Calu3 (cell line): ENCODE results near the gene FOXR1. TPM values are rescaled to one million over a fixed set of nuclear protein-coding genes. Genes with fewer than 3 reads are reported as not detected.
"Not testable (repeated sequence)": the region's sequence is repeated elsewhere in the genome, so short reads cannot be mapped to it uniquely, and the experiment has no call there.

Source experiments
- BruUV-seq: library from RNA; stranded (reverse); fragments of 400-500 nt; replicated peaks from 2 replicates; lab custom pipeline; 2021; lab: Mats Ljungman, UMichigan
- CTCF ChIA-PET: fragments of 300-600 bp; sonication (Branson Sonifier 250); formaldehyde crosslinking; loops from one replicate; lab custom pipeline; 2022; ENCODE audit warnings: antibody characterized with exemption; lab: Charles Lee
- DNase-seq: peaks from one replicate; pipeline ENCODE4 v3.0.0; 2022
- H3K27ac Mint-ChIP-seq: one replicate; pipeline ENCODE4 v1.8.0; 2022; ENCODE audit warnings: mixed read lengths; ENCODE audit not compliant: unreplicated experiment
- H3K27me3 Mint-ChIP-seq: one replicate; pipeline ENCODE4 v1.8.0; 2022; ENCODE audit warnings: mixed read lengths; ENCODE audit not compliant: unreplicated experiment
- H3K36me3 Mint-ChIP-seq: one replicate; pipeline ENCODE4 v1.8.0; 2022; ENCODE audit warnings: mild to moderate bottlenecking, moderate library complexity, mixed read lengths; ENCODE audit not compliant: insufficient read depth, unreplicated experiment
- H3K4me1 Mint-ChIP-seq: one replicate; pipeline ENCODE4 v1.8.0; 2022; ENCODE audit warnings: mild to moderate bottlenecking, low read depth, mixed read lengths; ENCODE audit not compliant: unreplicated experiment
- H3K4me3 Mint-ChIP-seq: one replicate; pipeline ENCODE4 v1.8.0; 2022; ENCODE audit warnings: mild to moderate bottlenecking, low read depth, moderate library complexity, mixed read lengths; ENCODE audit not compliant: unreplicated experiment
- H3K9me3 Mint-ChIP-seq: one replicate; pipeline ENCODE4 v1.8.0; 2022; ENCODE audit warnings: low read depth, mixed read lengths; ENCODE audit not compliant: unreplicated experiment
- intact Hi-C: fragments of 100-400 bp; cut with micrococcal nuclease; formaldehyde crosslinking; loops from one replicate; pipeline ENCODE4 v1.10.0; 2022; ENCODE audit not compliant: unreplicated experiment
- total RNA-seq: library from RNA; stranded (reverse); gene quantifications from 2 replicates; pipeline ENCODE4 v1.2.3, GENCODE V29; 2022
- TF ChIP-seq, protein P1 (sequence below): fragments of 200-600 bp; IDR thresholded peaks from one replicate; pipeline ENCODE4 v1.8.0; 2022; ENCODE audit warnings: antibody characterized with exemption; ENCODE audit not compliant: unreplicated experiment

Gene FOXR1
- total RNA-seq, 1 experiment from 2014 or later: not detected

DNA sequence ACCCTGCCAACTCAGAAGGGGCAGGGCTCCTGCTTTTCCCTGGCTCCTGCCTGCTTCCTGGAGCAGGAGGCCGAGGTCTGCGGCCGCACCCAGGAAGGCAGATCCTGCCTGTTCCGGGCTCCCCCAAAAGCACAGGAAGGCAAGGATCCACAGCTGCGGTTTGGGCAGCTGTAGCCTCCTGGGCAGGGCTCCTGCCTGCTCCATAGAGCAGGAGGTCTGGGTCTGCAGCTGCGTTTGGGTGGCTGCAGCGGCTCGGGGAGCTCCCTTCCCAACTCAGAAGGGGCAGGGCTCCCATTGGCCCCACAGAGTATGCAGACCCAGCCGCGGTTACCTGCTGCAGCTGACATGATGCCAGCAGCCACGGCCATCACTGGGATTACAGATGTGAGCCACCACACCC is 10.0 kb upstream of the FOXR1 start:
- CTCF ChIA-PET: no interaction called here
- Mint-ChIP-seq H3K9me3 (no peaks in the 10 kb centered on the region), H3K4me1 (no peaks in the 10 kb centered on the region), H3K4me3 (no peak overlapping the region), H3K27me3 (peaks cover 29% of the 10 kb centered on the region), H3K27ac (no peak overlapping the region), H3K36me3 (no peaks in the 10 kb centered on the region)
- no TSS peak for BruUV-seq
- no peak for DNase-seq
- intact Hi-C loops: no loop called here
- TF ChIP-seq, protein P1, sequence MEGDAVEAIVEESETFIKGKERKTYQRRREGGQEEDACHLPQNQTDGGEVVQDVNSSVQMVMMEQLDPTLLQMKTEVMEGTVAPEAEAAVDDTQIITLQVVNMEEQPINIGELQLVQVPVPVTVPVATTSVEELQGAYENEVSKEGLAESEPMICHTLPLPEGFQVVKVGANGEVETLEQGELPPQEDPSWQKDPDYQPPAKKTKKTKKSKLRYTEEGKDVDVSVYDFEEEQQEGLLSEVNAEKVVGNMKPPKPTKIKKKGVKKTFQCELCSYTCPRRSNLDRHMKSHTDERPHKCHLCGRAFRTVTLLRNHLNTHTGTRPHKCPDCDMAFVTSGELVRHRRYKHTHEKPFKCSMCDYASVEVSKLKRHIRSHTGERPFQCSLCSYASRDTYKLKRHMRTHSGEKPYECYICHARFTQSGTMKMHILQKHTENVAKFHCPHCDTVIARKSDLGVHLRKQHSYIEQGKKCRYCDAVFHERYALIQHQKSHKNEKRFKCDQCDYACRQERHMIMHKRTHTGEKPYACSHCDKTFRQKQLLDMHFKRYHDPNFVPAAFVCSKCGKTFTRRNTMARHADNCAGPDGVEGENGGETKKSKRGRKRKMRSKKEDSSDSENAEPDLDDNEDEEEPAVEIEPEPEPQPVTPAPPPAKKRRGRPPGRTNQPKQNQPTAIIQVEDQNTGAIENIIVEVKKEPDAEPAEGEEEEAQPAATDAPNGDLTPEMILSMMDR: no peak

DNA sequence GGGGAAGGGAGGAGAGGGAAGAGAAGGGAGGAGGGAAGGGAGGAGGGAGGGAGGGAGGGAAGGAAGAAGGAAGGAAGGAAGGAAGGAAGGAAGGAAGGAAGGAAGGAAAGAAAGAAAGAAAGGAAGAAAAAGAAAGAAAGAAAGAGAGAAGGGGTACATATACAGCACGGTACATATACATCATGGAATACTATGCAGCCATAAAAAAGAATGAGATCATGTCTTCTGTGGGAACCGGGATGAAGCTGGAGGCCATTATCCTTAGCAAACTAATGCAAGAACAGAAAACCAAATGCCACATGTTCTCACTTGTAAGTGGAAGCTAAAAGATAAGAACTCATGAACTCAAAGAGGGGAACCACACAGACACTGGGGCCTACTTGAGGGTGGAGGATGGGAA is 2.1 kb upstream of the FOXR1 start:
- H3K27ac Mint-ChIP-seq, H3K4me1 Mint-ChIP-seq, BruUV-seq, H3K27me3 Mint-ChIP-seq, H3K36me3 Mint-ChIP-seq, intact Hi-C loops, H3K4me3 Mint-ChIP-seq, H3K9me3 Mint-ChIP-seq, CTCF ChIA-PET, DNase-seq: not testable (repeated sequence)

DNA sequence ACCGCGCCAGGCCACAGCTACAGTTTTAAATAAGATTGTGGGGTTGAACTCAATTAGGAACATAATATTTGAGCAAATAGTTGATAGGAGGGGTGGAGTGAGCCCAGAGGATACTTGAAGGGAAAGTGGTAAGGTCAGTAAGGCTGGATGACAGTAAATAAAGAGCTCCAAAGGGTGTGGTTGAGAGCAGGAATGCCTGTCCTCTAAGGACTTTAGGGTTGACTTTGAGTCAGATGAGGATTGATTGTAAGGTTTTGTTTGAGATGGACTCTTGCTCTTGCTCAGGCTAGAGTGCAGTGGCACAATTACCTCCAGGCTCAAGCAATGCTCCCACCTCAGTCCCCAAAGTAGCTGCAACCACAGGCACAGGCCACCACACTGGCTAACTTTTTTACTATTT is 2.4 kb downstream of the FOXR1 start:
- intact Hi-C loops: no loop called here
- H3K9me3 Mint-ChIP-seq: no peaks in the 10 kb centered on the region
- H3K27me3 Mint-ChIP-seq: peaks cover 26% of the 10 kb centered on the region
- H3K4me1 Mint-ChIP-seq: no peaks in the 10 kb centered on the region
- BruUV-seq: no TSS peak
- TF ChIP-seq, protein P1: no peak
- H3K36me3 Mint-ChIP-seq: no peaks in the 10 kb centered on the region
- no peak for DNase-seq
- no peak overlapping the region for H3K4me3 Mint-ChIP-seq
- H3K27ac Mint-ChIP-seq: no peak overlapping the region
- CTCF ChIA-PET: no interaction called here

DNA sequence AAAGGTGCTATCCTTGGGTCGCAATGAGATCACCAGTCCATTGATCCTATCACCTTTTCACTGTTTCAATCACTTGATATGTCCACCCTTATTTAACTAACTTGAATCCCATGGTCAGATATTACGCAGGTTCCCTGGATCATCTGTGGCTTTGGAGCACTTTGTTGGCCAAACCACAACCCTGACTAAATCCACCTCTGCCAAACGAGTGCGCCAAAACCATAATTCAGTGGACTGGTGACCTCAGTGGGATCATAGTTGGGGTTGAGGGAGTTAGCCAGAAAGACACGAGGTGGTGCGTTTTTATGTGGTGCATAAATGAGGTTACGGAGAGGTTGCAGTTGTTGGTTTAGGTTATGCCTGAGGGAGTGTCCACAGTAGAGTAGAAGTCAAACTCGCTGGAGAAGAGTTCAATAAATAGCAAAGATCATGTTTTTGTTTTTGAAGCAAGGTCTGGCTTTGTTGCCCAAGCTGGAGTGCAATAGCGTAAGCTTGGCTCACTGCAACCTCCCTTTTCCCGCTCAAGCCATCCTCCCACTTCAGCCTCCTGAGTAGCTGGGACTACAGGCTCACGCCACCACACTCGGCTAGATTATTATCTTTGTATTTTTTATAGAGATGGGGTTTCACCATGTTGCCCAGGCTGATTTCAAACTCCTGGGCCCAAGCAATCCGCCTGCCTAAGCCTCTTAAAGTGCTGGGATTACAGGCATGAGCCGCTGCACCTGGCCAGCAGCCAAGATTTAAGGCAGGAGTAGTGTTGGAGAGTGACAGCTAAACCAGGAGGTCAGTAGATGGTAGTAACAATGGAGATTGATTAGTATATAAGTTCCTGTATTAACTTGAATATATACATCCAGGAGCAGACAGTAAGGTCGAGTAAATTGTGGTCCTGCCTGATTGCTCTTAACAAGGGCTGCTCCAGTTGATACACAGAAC is 4.5 kb downstream of the FOXR1 start:
- H3K9me3 Mint-ChIP-seq: no peaks in the 10 kb centered on the region
- no peak for DNase-seq

More for the DNA sequence above, 4.5 kb downstream of the FOXR1 start:
- Mint-ChIP-seq H3K4me3 (no peak overlapping the region), H3K4me1 (no peaks in the 10 kb centered on the region), H3K36me3 (no peaks in the 10 kb centered on the region), H3K27me3 (peaks cover 26% of the 10 kb centered on the region), H3K27ac (no peak overlapping the region)
- intact Hi-C loops: no loop called here
- BruUV-seq: no TSS peak
- CTCF ChIA-PET: no interaction called here
- TF ChIP-seq, protein P1: no peak
